ENCODE measurements around the gene OSBPL5. TPM values are rescaled to one million over a fixed set of nuclear protein-coding genes. Genes with fewer than 3 reads are reported as not detected.
A peak's percentile ranks its signal among the peaks of the same experiment; 100 is the strongest.

The OSBPL5 gene
- total RNA-seq, 1 experiment from 2014 or later, result 16.1 TPM

- H3K23me2 ChIP-seq (ENCODE audit: insufficient read length, low read depth, low read length, poor library complexity, severe bottlenecking), result no peaks in the 10 kb centered on the region
- no peak overlapping the region for H3T11ph ChIP-seq (ENCODE audit: low read length)
- H3K79me2 ChIP-seq (ENCODE audit: insufficient read depth, low read length), result no peaks in the 10 kb centered on the region
- H3K4ac ChIP-seq (ENCODE audit: low read depth, low read length), result no peak overlapping the region
- Mint-ChIP-seq H3K36me3 (ENCODE audit: insufficient read depth in 1 of 3, low read depth in 3 of 3) (peaks cover 0 to 4% (median 2%) of the 10 kb centered on the region in 3 experiments; a peak in 3 of 7 replicates), H3K27ac (peak overlapping the region in 2 of 3 experiments; percentile 28 to 68; a peak in 2 of 7 replicates), H3K9me3 (no peaks in the 10 kb centered on the region), H3K27me3 (ENCODE audit: low read depth) (no peaks in the 10 kb centered on the region), H3K4me3 (no peak overlapping the region), H3K4me1 (peaks cover 15 to 22% of the 10 kb centered on the region in 2 experiments; a peak in 3 of 4 replicates)
- no peak overlapping the region for H3K27ac ChIP-seq (ENCODE audit: insufficient read length, low read depth, low read length)
- no peak overlapping the region for H2AK5ac ChIP-seq (ENCODE audit: insufficient read length, low read length)
- H3K14ac ChIP-seq (ENCODE audit: insufficient read depth, low read length), result no peak overlapping the region
- no peaks in the 10 kb centered on the region for H3K79me1 ChIP-seq (ENCODE audit: insufficient read depth, low read depth, low read length, poor library complexity, severe bottlenecking)
- H3K9ac ChIP-seq (ENCODE audit: extremely low read depth, insufficient read length, low read length), result no peak overlapping the region
- H3K4me1 ChIP-seq (ENCODE audit: insufficient read depth, low read length), result no peaks in the 10 kb centered on the region; the same call in 1 of the 2 replicates
- no peak overlapping the region for H2BK15ac ChIP-seq (ENCODE audit: low read depth, low read length)
- H4K20me1 ChIP-seq (ENCODE audit: control insufficient read depth, insufficient read depth, insufficient read length), result peaks cover 4% of the 10 kb centered on the region
- H4K91ac ChIP-seq (ENCODE audit: insufficient read length, low read depth, low read length), result no peak overlapping the region
- H3K4me2 ChIP-seq (ENCODE audit: insufficient read depth, insufficient read length, low read length), result no peak overlapping the region
- no peaks in the 10 kb centered on the region for H3K27me3 ChIP-seq (ENCODE audit: insufficient read depth, low read length)
- H2BK120ac ChIP-seq (ENCODE audit: low read depth, low read length, poor library complexity, severe bottlenecking), result no peak overlapping the region
- H3K23ac ChIP-seq (ENCODE audit: insufficient read length, low read depth, low read length), result no peak overlapping the region
- H3K9me3 ChIP-seq (ENCODE audit: control insufficient read depth, low read depth, low read length), result no peaks in the 10 kb centered on the region
- no CpG with 5 or more reads among the region's 21 CpGs for WGBS (ENCODE audit: extremely low coverage, insufficient read length, low lambda C conversion rate)
- TF ChIP-seq CTCF (conservative IDR thresholded peaks at IDR 0.05), result no peak
- no peak overlapping the region for H2BK20ac ChIP-seq (ENCODE audit: low read depth, low read length, poor library complexity, severe bottlenecking)
- H2BK12ac ChIP-seq (ENCODE audit: insufficient read length, low read depth, low read length), result no peak overlapping the region
- DNase-seq, result no peak
- no peak overlapping the region for H2BK5ac ChIP-seq (ENCODE audit: insufficient read length, low read length)
- H3K18ac ChIP-seq (ENCODE audit: insufficient read length, low read depth, low read length), result no peak overlapping the region
- no peak overlapping the region for H3K56ac ChIP-seq (ENCODE audit: insufficient read length, low read depth, low read length)
- H2AFZ ChIP-seq (ENCODE audit: low read length), result no peak overlapping the region
- H4K8ac ChIP-seq (replicated peaks; ENCODE audit: insufficient read length, low read depth, low read length), result no peak overlapping the region
- no peak overlapping the region for H4K5ac ChIP-seq (ENCODE audit: insufficient read length, low read depth, low read length)
Observed at GRCh38 chr11:3147626-3148025, 17.5 kb downstream of the OSBPL5 start.
